Measurements from ENCODE around the gene SPTBN4. TPM values are rescaled to one million over a fixed set of nuclear protein-coding genes. Genes with fewer than 3 reads are reported as not detected.

SPTBN4 gene
- total RNA-seq, 6 donors from 2014 or later: 0.33 to 8.4 (median 0.67) TPM

GRCh38 chr19:40594657-40595091, 127.9 kb downstream of the SPTBN4 start:
- DNase-seq (no peak), ATAC-seq (ENCODE audit: low FRiP score in 2 of 2) (no peak)
- Histone ChIP-seq H3K9me3 (no peaks in the 10 kb centered on the region), H3K4me1 (peaks cover 28 to 36% (median 31%) of the 10 kb centered on the region in 4 donors), H3K27ac (no peak overlapping the region), H3K36me3 (peaks cover 0 to 9% (median 2%) of the 10 kb centered on the region in 4 donors), H3K4me3 (no peak overlapping the region), H3K27me3 (peaks cover 0 to 31% (median 14%) of the 10 kb centered on the region in 4 donors)
- 46% methylated on average over 9 to 10 of the region's 13 CpGs for WGBS, 2 donors
- TF ChIP-seq EP300 (IDR thresholded peaks at IDR 0.05): no peak
- no peak for TF ChIP-seq CTCF (IDR thresholded peaks at IDR 0.05)
- no peak for TF ChIP-seq POLR2AphosphoS5 (IDR thresholded peaks at IDR 0.05)
- TF ChIP-seq POLR2A (IDR thresholded peaks at IDR 0.05): no peak

GRCh38 chr19:40596608-40597328, 130.0 kb downstream of the SPTBN4 start:
- Histone ChIP-seq H3K27me3 (peaks cover 0 to 46% (median 21%) of the 10 kb centered on the region in 4 donors), H3K27ac (no peak overlapping the region), H3K4me1 (peaks cover 45 to 55% (median 50%) of the 10 kb centered on the region in 4 donors), H3K9me3 (no peaks in the 10 kb centered on the region), H3K4me3 (peak overlapping the region in 3 of 4 donors; percentile 9 to 33 (median 24)), H3K36me3 (no peaks in the 10 kb centered on the region)
- 17 to 28% methylated on average over 13 to 20 of the region's 53 CpGs for WGBS, 2 donors
- no peak for TF ChIP-seq POLR2AphosphoS5 (IDR thresholded peaks at IDR 0.05)
- DNase-seq (peak; percentile 59 to 93), ATAC-seq (ENCODE audit: low FRiP score in 2 of 2) (peak in 1 of 2 donors; percentile 64)

- DNase-seq: no peak
- H3K4me1 ChIP-seq: peaks cover 52 to 61% (median 57%) of the 10 kb centered on the region in 4 donors
- no peak for ATAC-seq (ENCODE audit: low FRiP score in 2 of 2)
- H3K27me3 ChIP-seq: peaks cover 0 to 49% (median 21%) of the 10 kb centered on the region in 4 donors
- H3K4me3 ChIP-seq: peak overlapping the region in 3 of 4 donors; percentile 9 to 33 (median 24)
- no peak for TF ChIP-seq POLR2AphosphoS5 (IDR thresholded peaks at IDR 0.05)
- no peaks in the 10 kb centered on the region for H3K36me3 ChIP-seq
- WGBS, 2 donors: 14 to 18% methylated on average over 13 to 18 of the region's 18 CpGs
- no peaks in the 10 kb centered on the region for H3K9me3 ChIP-seq
- H3K27ac ChIP-seq: no peak overlapping the region
Observed at GRCh38 chr19:40597329-40597838, 130.6 kb downstream of the SPTBN4 start.

- H3K4me3 ChIP-seq: no peak overlapping the region
- H3K4me1 ChIP-seq: peaks cover 61 to 70% (median 66%) of the 10 kb centered on the region in 4 donors
- no peaks in the 10 kb centered on the region for H3K9me3 ChIP-seq
- ATAC-seq (ENCODE audit: low FRiP score in 2 of 2) (peak; percentile 80 to 87), DNase-seq (peak; percentile 91 to 94)
- TF ChIP-seq POLR2AphosphoS5 (IDR thresholded peaks at IDR 0.05) (no peak), CTCF (IDR thresholded peaks at IDR 0.05) (peak; percentile 93 to 97 (median 96))
- H3K36me3 ChIP-seq: no peaks in the 10 kb centered on the region
- H3K27me3 ChIP-seq: peaks cover 0 to 51% (median 21%) of the 10 kb centered on the region in 4 donors
- 1% methylated on average over 19 to 32 of the region's 46 CpGs for WGBS, 2 donors
- H3K27ac ChIP-seq: no peak overlapping the region
Observed at GRCh38 chr19:40598121-40598917, 131.5 kb downstream of the SPTBN4 start.

- H3K27ac ChIP-seq: peak overlapping the region in 2 of 4 donors; percentile 74 to 80
Observed at GRCh38 chr19:40598918-40599307, 132.1 kb downstream of the SPTBN4 start.

More at GRCh38 chr19:40598918-40599307, 132.1 kb downstream of the SPTBN4 start:
- Histone ChIP-seq H3K4me3 (no peak overlapping the region), H3K27me3 (peaks cover 0 to 51% (median 21%) of the 10 kb centered on the region in 4 donors), H3K9me3 (no peaks in the 10 kb centered on the region), H3K36me3 (no peaks in the 10 kb centered on the region), H3K4me1 (peaks cover 66 to 74% (median 72%) of the 10 kb centered on the region in 4 donors)
- TF ChIP-seq CTCF (IDR thresholded peaks at IDR 0.05) (no peak), POLR2AphosphoS5 (IDR thresholded peaks at IDR 0.05) (no peak), POLR2A (IDR thresholded peaks at IDR 0.05) (no peak), EP300 (IDR thresholded peaks at IDR 0.05) (no peak)
- WGBS, 2 donors: 8 to 13% methylated on average over 13 to 15 of the region's 15 CpGs
- ATAC-seq (ENCODE audit: low FRiP score in 2 of 2) (no peak), DNase-seq (no peak)

Measured in upper lobe of left lung (tissue), 6 donors.